ENCODE data around the gene KRTAP29-1.

KRTAP29-1 gene

DNA sequence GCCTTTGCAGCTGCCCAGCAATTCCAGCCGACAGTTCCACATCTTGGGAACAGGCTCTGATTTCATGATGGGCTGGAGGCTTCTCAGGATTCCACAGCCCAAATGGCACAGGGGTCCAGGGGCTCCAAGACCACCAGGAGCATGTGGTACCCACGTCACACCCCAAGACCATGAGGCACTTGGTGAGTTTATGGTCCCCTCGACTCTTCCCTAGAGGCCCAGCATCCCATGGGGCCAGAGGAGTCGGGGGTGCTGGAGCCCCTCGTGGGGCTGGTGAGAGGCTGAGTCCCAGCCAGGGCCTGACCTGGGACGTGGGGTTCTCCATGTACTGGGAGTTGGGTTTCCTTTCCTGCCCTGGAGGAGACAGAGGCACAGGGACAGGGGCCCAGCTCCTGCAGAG is 23.0 kb upstream of the KRTAP29-1 start:
- no peak for DNase-seq
- no peak overlapping the region for H3K27ac ChIP-seq
- intact Hi-C loops (cut with DNase I; ENCODE audit: low total_unique reads), result loop anchor here (10.0 kb wide), 1 partner anchor 411 kb away; no protein-coding TSS in a partner anchor
- H3K9me3 ChIP-seq, result no peaks in the 10 kb centered on the region
- TF ChIP-seq, protein P1, sequence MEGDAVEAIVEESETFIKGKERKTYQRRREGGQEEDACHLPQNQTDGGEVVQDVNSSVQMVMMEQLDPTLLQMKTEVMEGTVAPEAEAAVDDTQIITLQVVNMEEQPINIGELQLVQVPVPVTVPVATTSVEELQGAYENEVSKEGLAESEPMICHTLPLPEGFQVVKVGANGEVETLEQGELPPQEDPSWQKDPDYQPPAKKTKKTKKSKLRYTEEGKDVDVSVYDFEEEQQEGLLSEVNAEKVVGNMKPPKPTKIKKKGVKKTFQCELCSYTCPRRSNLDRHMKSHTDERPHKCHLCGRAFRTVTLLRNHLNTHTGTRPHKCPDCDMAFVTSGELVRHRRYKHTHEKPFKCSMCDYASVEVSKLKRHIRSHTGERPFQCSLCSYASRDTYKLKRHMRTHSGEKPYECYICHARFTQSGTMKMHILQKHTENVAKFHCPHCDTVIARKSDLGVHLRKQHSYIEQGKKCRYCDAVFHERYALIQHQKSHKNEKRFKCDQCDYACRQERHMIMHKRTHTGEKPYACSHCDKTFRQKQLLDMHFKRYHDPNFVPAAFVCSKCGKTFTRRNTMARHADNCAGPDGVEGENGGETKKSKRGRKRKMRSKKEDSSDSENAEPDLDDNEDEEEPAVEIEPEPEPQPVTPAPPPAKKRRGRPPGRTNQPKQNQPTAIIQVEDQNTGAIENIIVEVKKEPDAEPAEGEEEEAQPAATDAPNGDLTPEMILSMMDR (IDR thresholded peaks at IDR 0.05), result no peak
- H3K4me1 ChIP-seq, result no peaks in the 10 kb centered on the region
- no peak overlapping the region for H3K4me3 ChIP-seq
- no peaks in the 10 kb centered on the region for H3K36me3 ChIP-seq
- H3K27me3 ChIP-seq, result no peaks in the 10 kb centered on the region

- no peak for DNase-seq
- H3K4me3 ChIP-seq, result no peak overlapping the region
- H3K9me3 ChIP-seq, result no peaks in the 10 kb centered on the region
- intact Hi-C loops (cut with DNase I; ENCODE audit: low total_unique reads), result loop anchor here (10.0 kb wide), 1 partner anchor 410 kb away; no protein-coding TSS in a partner anchor
- H3K27ac ChIP-seq, result no peak overlapping the region
- H3K4me1 ChIP-seq, result no peaks in the 10 kb centered on the region
- H3K27me3 ChIP-seq, result no peaks in the 10 kb centered on the region
- H3K36me3 ChIP-seq, result no peaks in the 10 kb centered on the region
- TF ChIP-seq, protein P1 (IDR thresholded peaks at IDR 0.05), result no peak
These were observed 22.5 kb upstream of the KRTAP29-1 start for GRCh38 chr17:41325126-41325525.

DNA sequence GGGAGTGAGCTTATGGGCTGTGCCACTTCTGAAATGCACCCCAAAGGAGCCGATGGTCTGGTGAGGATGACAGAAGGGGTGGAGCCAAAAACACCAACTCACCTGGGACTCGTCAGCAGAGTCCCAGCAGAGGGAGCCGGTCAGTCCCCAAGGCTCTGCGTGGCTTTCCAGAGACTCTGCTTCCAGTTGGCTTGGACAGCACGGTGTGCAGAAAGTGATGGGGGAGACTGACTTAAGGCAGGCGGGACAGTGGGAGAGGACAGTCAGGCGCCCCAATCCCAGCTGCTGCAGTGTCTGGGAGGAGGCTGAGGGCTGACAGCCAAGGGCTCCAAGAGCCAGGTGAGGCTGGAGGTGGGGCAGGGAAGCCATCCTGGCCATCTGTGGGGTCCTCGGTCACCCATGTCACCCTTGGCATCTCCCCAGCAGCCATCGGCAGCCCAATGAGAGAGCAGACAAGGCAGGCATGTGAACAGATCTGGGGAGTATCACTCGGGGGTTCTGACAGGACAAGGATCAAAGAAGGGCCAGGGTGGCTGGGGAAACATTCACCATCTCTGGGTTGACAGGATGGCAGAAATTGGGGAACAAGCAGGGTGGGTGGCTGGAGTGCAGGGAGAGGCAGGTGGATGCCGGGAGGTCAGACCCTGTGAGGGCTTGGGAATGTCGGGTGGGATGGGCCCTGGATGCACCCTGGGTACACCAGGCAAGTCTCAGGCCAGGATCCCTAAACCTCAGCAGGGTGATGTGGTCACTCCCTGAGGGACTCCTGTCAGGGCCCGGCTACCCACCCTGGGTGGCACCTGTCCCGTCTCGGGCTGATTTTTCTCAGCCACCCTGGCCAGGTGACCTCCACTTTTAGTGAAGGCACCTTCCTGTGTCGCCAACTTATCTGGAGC is 21.8 kb upstream of the KRTAP29-1 start:
- TF ChIP-seq, protein P1 (IDR thresholded peaks at IDR 0.05), result no peak
- H3K27ac ChIP-seq, result no peak overlapping the region
- no peaks in the 10 kb centered on the region for H3K27me3 ChIP-seq
- H3K4me1 ChIP-seq, result no peaks in the 10 kb centered on the region
- H3K9me3 ChIP-seq, result no peaks in the 10 kb centered on the region
- DNase-seq, result no peak
- no peaks in the 10 kb centered on the region for H3K36me3 ChIP-seq
- H3K4me3 ChIP-seq, result no peak overlapping the region
- intact Hi-C loops (cut with DNase I; ENCODE audit: low total_unique reads), result loop anchor here (10.0 kb wide), 1 partner anchor 410 kb away; no protein-coding TSS in a partner anchor

GRCh38 chr17:41322903-41323895 is 20.5 kb upstream of the KRTAP29-1 start:
- intact Hi-C loops (cut with DNase I; ENCODE audit: low total_unique reads), result loop anchor here (10.0 kb wide), 1 partner anchor 408 kb away; no protein-coding TSS in a partner anchor

More at GRCh38 chr17:41322903-41323895, 20.5 kb upstream of the KRTAP29-1 start:
- no peaks in the 10 kb centered on the region for H3K27me3 ChIP-seq
- no peaks in the 10 kb centered on the region for H3K36me3 ChIP-seq
- no peaks in the 10 kb centered on the region for H3K9me3 ChIP-seq
- H3K4me3 ChIP-seq, result no peak overlapping the region
- no peak overlapping the region for H3K27ac ChIP-seq
- no peaks in the 10 kb centered on the region for H3K4me1 ChIP-seq
- DNase-seq, result no peak
- TF ChIP-seq, protein P1 (IDR thresholded peaks at IDR 0.05), result no peak

Data from tibial artery (tissue), 4 donors.